ENCODE results near the gene DHRSX. TPM values are rescaled to one million over a fixed set of nuclear protein-coding genes. Genes with fewer than 3 reads are reported as not detected.
"Not testable (repeated sequence)": the region's sequence is repeated elsewhere in the genome, so short reads cannot be mapped to it uniquely, and the experiment has no call there.

The DHRSX gene
- total RNA-seq, 1 experiment from 2014 or later, result 23.9 TPM

DNA sequence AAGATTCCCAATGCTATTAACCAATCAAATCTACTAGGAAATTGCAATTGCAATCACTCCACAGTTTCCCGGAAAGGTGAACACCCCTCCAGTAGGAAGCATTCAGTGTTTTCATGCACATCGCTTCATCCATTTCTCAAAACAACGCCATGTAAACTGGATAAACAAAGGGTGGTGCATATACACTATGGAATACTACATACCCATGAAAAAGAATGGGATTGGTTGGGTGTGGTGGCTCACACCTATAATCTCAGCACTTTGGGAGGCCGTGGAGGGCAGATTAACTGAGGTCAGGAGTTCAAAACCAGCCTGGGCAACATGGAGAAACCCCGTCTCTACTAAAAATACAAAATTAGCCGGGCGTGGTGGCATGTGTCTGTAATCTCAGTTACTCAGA lies 29.1 kb downstream of the DHRSX start:
- Mint-ChIP-seq H3K36me3 (ENCODE audit: insufficient read depth, unreplicated experiment) (peaks cover 4% of the 10 kb centered on the region), H3K27ac (ENCODE audit: low read depth, unreplicated experiment) (no peak overlapping the region), H3K4me1 (ENCODE audit: insufficient read depth, unreplicated experiment) (no peaks in the 10 kb centered on the region), H3K4me3 (ENCODE audit: unreplicated experiment) (no peak overlapping the region), H3K27me3 (ENCODE audit: insufficient read depth, unreplicated experiment) (no peaks in the 10 kb centered on the region), H3K9me3 (ENCODE audit: unreplicated experiment) (no peaks in the 10 kb centered on the region)
- intact Hi-C loops (cut with micrococcal nuclease), result no loop called here
- TF ChIP-seq, protein P1, sequence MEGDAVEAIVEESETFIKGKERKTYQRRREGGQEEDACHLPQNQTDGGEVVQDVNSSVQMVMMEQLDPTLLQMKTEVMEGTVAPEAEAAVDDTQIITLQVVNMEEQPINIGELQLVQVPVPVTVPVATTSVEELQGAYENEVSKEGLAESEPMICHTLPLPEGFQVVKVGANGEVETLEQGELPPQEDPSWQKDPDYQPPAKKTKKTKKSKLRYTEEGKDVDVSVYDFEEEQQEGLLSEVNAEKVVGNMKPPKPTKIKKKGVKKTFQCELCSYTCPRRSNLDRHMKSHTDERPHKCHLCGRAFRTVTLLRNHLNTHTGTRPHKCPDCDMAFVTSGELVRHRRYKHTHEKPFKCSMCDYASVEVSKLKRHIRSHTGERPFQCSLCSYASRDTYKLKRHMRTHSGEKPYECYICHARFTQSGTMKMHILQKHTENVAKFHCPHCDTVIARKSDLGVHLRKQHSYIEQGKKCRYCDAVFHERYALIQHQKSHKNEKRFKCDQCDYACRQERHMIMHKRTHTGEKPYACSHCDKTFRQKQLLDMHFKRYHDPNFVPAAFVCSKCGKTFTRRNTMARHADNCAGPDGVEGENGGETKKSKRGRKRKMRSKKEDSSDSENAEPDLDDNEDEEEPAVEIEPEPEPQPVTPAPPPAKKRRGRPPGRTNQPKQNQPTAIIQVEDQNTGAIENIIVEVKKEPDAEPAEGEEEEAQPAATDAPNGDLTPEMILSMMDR (IDR thresholded peaks at IDR 0.05; ENCODE audit: unreplicated experiment), result no peak
- CTCF ChIA-PET, result no interaction called here
- DNase-seq (ENCODE audit: unreplicated experiment), result no peak
- BruUV-seq (replicated peaks), result no TSS peak
- POLR2A ChIA-PET, result no interaction called here

GRCh38 chrX:2471126-2471525 lies 29.6 kb downstream of the DHRSX start:
- H3K27ac Mint-ChIP-seq (ENCODE audit: low read depth, unreplicated experiment); CTCF ChIA-PET: not testable (repeated sequence)

GRCh38 chrX:2469852-2470251 lies 30.9 kb downstream of the DHRSX start:
- intact Hi-C loops (cut with micrococcal nuclease); H3K36me3 Mint-ChIP-seq (ENCODE audit: insufficient read depth, unreplicated experiment); H3K27ac Mint-ChIP-seq (ENCODE audit: low read depth, unreplicated experiment); H3K27me3 Mint-ChIP-seq (ENCODE audit: insufficient read depth, unreplicated experiment); H3K4me1 Mint-ChIP-seq (ENCODE audit: insufficient read depth, unreplicated experiment); CTCF ChIA-PET; H3K9me3 Mint-ChIP-seq (ENCODE audit: unreplicated experiment); BruUV-seq (replicated peaks); DNase-seq (ENCODE audit: unreplicated experiment); POLR2A ChIA-PET; H3K4me3 Mint-ChIP-seq (ENCODE audit: unreplicated experiment): not testable (repeated sequence)

More at GRCh38 chrX:2471126-2471525, 29.6 kb downstream of the DHRSX start:
- H3K36me3 Mint-ChIP-seq (ENCODE audit: insufficient read depth, unreplicated experiment); BruUV-seq (replicated peaks); H3K4me3 Mint-ChIP-seq (ENCODE audit: unreplicated experiment); intact Hi-C loops (cut with micrococcal nuclease); H3K27me3 Mint-ChIP-seq (ENCODE audit: insufficient read depth, unreplicated experiment); DNase-seq (ENCODE audit: unreplicated experiment); H3K9me3 Mint-ChIP-seq (ENCODE audit: unreplicated experiment); POLR2A ChIA-PET; H3K4me1 Mint-ChIP-seq (ENCODE audit: insufficient read depth, unreplicated experiment): not testable (repeated sequence)

DNA sequence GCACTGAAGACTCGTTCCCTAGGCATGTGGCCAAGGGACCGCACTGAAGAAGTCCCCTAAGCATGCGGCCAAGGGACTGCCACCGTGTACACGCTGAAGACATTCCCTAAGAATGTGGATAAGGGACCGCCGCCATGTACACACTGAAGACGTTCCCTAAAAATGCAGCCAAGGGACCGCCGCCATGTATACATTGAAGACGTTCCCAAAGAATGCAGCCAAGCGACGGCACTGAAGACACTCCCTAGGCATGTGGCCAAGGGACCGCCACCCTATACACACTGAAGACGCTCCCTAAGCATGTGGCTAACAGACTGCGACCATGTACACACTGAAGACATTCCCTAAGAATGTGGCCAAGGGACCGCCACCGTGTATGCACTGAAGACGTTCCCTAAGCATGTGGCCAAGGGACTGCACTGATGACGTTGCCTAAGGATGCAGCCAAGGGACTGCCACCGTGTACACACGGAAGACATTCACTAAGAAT lies 31.5 kb downstream of the DHRSX start:
- Mint-ChIP-seq H3K36me3 (ENCODE audit: insufficient read depth, unreplicated experiment) (peaks cover 4% of the 10 kb centered on the region), H3K9me3 (ENCODE audit: unreplicated experiment) (no peaks in the 10 kb centered on the region), H3K27ac (ENCODE audit: low read depth, unreplicated experiment) (no peak overlapping the region), H3K4me3 (ENCODE audit: unreplicated experiment) (no peak overlapping the region), H3K4me1 (ENCODE audit: insufficient read depth, unreplicated experiment) (no peaks in the 10 kb centered on the region), H3K27me3 (ENCODE audit: insufficient read depth, unreplicated experiment) (no peaks in the 10 kb centered on the region)
- POLR2A ChIA-PET, result no interaction called here
- CTCF ChIA-PET, result no interaction called here
- BruUV-seq (replicated peaks), result no TSS peak
- TF ChIP-seq, protein P1 (IDR thresholded peaks at IDR 0.05; ENCODE audit: unreplicated experiment), result no peak
- intact Hi-C loops (cut with micrococcal nuclease), result no loop called here
- DNase-seq (ENCODE audit: unreplicated experiment), result no peak

DNA sequence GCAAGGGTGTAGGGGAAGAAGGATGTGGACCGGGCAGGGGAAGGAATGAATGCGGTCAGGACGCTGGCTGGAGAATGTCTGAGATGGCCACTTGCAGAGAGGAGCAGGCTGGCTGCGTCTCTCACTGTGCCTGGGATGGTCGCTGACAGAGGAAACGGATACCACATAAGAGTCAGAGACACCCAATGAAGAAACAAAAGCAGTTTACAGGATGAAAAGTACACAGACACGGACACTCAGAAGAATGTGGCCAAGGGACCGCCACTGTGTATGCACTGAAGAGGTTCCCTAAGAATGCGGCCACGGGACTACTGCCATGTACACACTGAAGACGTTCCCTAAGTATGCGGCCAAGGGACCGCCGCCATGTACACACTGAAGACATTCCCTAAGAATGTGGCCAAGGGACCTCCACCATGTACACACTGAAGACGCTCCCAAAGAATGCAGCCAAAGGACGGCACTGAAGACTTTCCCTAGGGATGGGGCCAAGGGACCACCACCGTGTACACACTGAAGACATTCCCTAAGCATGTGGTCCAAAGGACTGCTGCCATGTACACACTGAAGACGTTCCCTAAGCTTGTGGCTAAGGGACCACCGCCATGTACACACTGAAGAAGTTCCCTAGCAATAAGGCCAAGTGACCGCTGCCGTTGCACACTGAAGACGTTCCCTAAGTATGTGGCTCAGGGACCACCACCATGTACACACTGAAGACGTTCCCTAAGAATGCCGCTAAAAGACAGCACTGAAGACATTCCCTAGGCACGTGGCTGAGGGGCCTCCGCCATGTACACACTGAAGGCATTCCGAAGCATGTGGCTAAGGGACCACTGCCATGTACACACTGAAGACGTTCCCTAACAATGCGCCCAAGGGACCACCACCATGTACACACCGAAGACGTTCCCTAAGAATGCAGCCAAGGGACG lies 32.2 kb downstream of the DHRSX start:
- H3K4me1 Mint-ChIP-seq (ENCODE audit: insufficient read depth, unreplicated experiment), result no peaks in the 10 kb centered on the region
- no peaks in the 10 kb centered on the region for H3K9me3 Mint-ChIP-seq (ENCODE audit: unreplicated experiment)
- no peaks in the 10 kb centered on the region for H3K27me3 Mint-ChIP-seq (ENCODE audit: insufficient read depth, unreplicated experiment)
- no peak for DNase-seq (ENCODE audit: unreplicated experiment)
- ChIA-PET CTCF (no interaction called here), POLR2A (no interaction called here)
- TF ChIP-seq, protein P1 (IDR thresholded peaks at IDR 0.05; ENCODE audit: unreplicated experiment), result no peak
- H3K4me3 Mint-ChIP-seq (ENCODE audit: unreplicated experiment), result no peak overlapping the region
- no peak overlapping the region for H3K27ac Mint-ChIP-seq (ENCODE audit: low read depth, unreplicated experiment)
- BruUV-seq (replicated peaks), result no TSS peak
- peaks cover 4% of the 10 kb centered on the region for H3K36me3 Mint-ChIP-seq (ENCODE audit: insufficient read depth, unreplicated experiment)
- intact Hi-C loops (cut with micrococcal nuclease), result no loop called here

All from MCF 10A (cell line).